ENCODE results near the gene RSBN1.

- TF ChIP-seq, protein P1, sequence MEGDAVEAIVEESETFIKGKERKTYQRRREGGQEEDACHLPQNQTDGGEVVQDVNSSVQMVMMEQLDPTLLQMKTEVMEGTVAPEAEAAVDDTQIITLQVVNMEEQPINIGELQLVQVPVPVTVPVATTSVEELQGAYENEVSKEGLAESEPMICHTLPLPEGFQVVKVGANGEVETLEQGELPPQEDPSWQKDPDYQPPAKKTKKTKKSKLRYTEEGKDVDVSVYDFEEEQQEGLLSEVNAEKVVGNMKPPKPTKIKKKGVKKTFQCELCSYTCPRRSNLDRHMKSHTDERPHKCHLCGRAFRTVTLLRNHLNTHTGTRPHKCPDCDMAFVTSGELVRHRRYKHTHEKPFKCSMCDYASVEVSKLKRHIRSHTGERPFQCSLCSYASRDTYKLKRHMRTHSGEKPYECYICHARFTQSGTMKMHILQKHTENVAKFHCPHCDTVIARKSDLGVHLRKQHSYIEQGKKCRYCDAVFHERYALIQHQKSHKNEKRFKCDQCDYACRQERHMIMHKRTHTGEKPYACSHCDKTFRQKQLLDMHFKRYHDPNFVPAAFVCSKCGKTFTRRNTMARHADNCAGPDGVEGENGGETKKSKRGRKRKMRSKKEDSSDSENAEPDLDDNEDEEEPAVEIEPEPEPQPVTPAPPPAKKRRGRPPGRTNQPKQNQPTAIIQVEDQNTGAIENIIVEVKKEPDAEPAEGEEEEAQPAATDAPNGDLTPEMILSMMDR (IDR thresholded peaks at IDR 0.05): no peak
- TF ChIP-seq POLR2A (IDR thresholded peaks at IDR 0.05): no peak
Measured at GRCh38 chr1:113769601-113769970, 42.7 kb downstream of the RSBN1 start.

Data from lower leg skin (tissue), 3 donors.